H1 (cell line): ENCODE results near the gene BCHE. TPM values are rescaled to one million over a fixed set of nuclear protein-coding genes. Genes with fewer than 3 reads are reported as not detected.

Source experiments
- CREB1 ChIP-seq: IDR thresholded peaks from 2 replicates; pipeline ENCODE4 v1.6.1; 2012; ENCODE audit warnings: inconsistent platforms
- EP300 ChIP-seq, 2 experiments: IDR thresholded peaks; 1 replicate in 1 of 2; 2 replicates in 1 of 2; pipeline ENCODE4 v1.6.1; 2011 to 2012; ENCODE audit warnings: low read depth in 2 of 2, low read length in 2 of 2, mild to moderate bottlenecking in 2 of 2, borderline replicate concordance in 1 of 2, inconsistent platforms in 1 of 2, moderate library complexity in 1 of 2
- NANOG ChIP-seq: IDR thresholded peaks from 2 replicates; pipeline ENCODE4 v1.6.1; 2011; ENCODE audit warnings: low read length, low read depth, mild to moderate bottlenecking, inconsistent platforms; ENCODE audit not compliant: insufficient read depth, poor library complexity, severe bottlenecking
- SIN3A ChIP-seq, 2 experiments: IDR thresholded peaks in 1 of 2; conservative IDR thresholded peaks in 1 of 2; 2 replicates each; pipeline ENCODE4 v1.6.1; 2011 to 2012; ENCODE audit warnings: low read length in 2 of 2, improper control_type of control experiment in 1 of 2, low read depth in 1 of 2, mild to moderate bottlenecking in 1 of 2
- SP2 ChIP-seq: IDR thresholded peaks from 2 replicates; pipeline ENCODE4 v1.6.1; 2012; ENCODE audit warnings: mild to moderate bottlenecking, low read length, inconsistent platforms
- ZNF274 ChIP-seq: IDR thresholded peaks from 2 replicates; pipeline ENCODE4 v1.7.0; 2012; ENCODE audit warnings: low read length, borderline replicate concordance; ENCODE audit errors: extremely low read depth
- polyA plus RNA-seq, 7 experiments: library from polyadenylated mRNA; depleted of rRNA in 3 of 7; stranded (reverse) in 5 of 7; unstranded in 2 of 7; fragments of >200 nt in 5 of 7; fragments of 200-250 nt in 2 of 7; gene quantifications; 1 replicate in 5 of 7; 2 replicates in 1 of 7; 4 replicates in 1 of 7; pipeline versions ENCODE4 v1.2.1 to v1.2.3, GENCODE V29; 2011 to 2013; ENCODE audit warnings: missing spikeins in 2 of 7, mixed read lengths in 2 of 7
- total RNA-seq: library from RNA; stranded (reverse); fragmentation: NEBNext Ultra II Directional; extraction: Animal tissue kit (Norgen Biotek cat#: 25700); gene quantifications from 2 replicates; pipeline ENCODE4 v1.2.1, GENCODE V29; 2021
- TF ChIP-seq, protein P1 (sequence below): IDR thresholded peaks from 2 replicates; pipeline ENCODE4 v1.6.1; 2011; ENCODE audit warnings: low read length, improper control_type of control experiment

The BCHE gene
- total and polyA plus RNA-seq, 2 of the 8 experiments (the other 6 are each of a cell fraction or from before 2014, with no cell fraction given) = 0.56 to 1.9 TPM

GRCh38 chr3:165852711-165853110, 15.5 kb upstream of the BCHE start (continued):
- TF ChIP-seq, protein P1, sequence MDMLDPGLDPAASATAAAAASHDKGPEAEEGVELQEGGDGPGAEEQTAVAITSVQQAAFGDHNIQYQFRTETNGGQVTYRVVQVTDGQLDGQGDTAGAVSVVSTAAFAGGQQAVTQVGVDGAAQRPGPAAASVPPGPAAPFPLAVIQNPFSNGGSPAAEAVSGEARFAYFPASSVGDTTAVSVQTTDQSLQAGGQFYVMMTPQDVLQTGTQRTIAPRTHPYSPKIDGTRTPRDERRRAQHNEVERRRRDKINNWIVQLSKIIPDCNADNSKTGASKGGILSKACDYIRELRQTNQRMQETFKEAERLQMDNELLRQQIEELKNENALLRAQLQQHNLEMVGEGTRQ = no peak
- TF ChIP-seq EP300 (IDR thresholded peaks at IDR 0.05; ENCODE audit: borderline replicate concordance in 1 of 2, low read depth in 2 of 2, low read length in 2 of 2) = no peak
- no peak for TF ChIP-seq SIN3A (conservative IDR thresholded peaks at IDR 0.05 in 1 of 2, IDR thresholded peaks at IDR 0.05 in 1 of 2; ENCODE audit: low read depth in 1 of 2, low read length in 2 of 2)
- no peak for TF ChIP-seq CREB1
- TF ChIP-seq ZNF274 = no peak
- no peak for TF ChIP-seq NANOG
- TF ChIP-seq SP2 = no peak
